Upper lobe of left lung (tissue), 4 donors: ENCODE results near the gene ARHGAP23.
"Not testable (repeated sequence)": the region's sequence is repeated elsewhere in the genome, so short reads cannot be mapped to it uniquely, and the experiment has no call there.

Source experiments
- POLR2A ChIP-seq, 4 donors: fragments of 450-650 bp; IDR thresholded peaks; one replicate each; pipeline ENCODE4 v1.5.1; 2016 to 2017; ENCODE audit warnings: antibody characterized with exemption in 4 of 4, mild to moderate bottlenecking in 2 of 4
- POLR2AphosphoS5 ChIP-seq, 2 donors: sonication (generic); formaldehyde crosslinking; IDR thresholded peaks; one replicate each; pipeline ENCODE4 v1.5.1; 2017; ENCODE audit warnings: antibody characterized with exemption in 2 of 2

GRCh38 chr17:38528141-38528540 is 99.9 kb downstream of the ARHGAP23 start:
- TF ChIP-seq POLR2A, POLR2AphosphoS5 (IDR thresholded peaks at IDR 0.05): not testable (repeated sequence)
